Mesenteric fat pad (tissue), 1 donor: ENCODE results near the gene HOXB4. TPM values are rescaled to one million over a fixed set of nuclear protein-coding genes. Genes with fewer than 3 reads are reported as not detected.

ENCODE experiments used
- DNase-seq: peaks from one replicate; pipeline ENCODE4 v3.0.0-alpha.2; 2020; ENCODE audit warnings: low spot score
- total RNA-seq: library from RNA; stranded (reverse); fragmentation: NEBNext Ultra II Directional; extraction: Animal tissue kit (Norgen Biotek cat#: 25700); gene quantifications from one replicate; pipeline ENCODE4 v1.2.1, GENCODE V29; 2021
- donor health status: DM: yes; HTN: yes; CAD: no.

Gene HOXB4
- total RNA-seq, 1 donor from 2014 or later: 5.7 TPM

- no peak for DNase-seq
Observed at GRCh38 chr17:48575066-48575582, 3.0 kb downstream of the HOXB4 start.

DNA sequence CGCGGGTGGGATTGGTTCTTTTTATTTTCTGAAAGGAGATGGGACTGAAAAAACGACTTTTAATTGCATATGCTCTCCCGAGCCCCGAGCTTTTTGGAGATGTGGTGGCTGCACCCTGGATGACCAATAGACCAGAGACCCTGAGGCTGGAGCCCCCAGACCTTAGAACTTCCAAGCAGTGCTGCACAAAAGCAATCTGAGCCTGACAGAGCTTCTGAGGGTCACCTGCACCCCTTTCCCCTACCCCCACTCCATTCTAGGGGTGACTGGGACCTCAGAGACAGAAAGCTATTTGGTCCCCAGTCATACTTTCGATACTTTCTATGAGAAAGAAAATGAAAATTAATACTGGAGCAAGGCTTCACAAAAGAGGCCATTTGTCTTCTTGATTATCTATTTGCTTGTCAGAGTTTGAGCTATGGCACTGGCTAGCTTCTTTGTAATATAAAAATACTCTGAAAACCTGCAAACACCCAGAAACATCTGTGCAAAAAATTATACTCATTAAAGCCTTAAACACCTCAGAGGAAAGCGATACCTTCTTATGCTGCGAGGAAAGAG, 3.6 kb downstream of the HOXB4 start:
- DNase-seq: no peak

- DNase-seq: no peak
Observed at GRCh38 chr17:48571826-48572417, 6.2 kb downstream of the HOXB4 start.

GRCh38 chr17:48571024-48571818, 6.9 kb downstream of the HOXB4 start:
- DNase-seq: no peak

GRCh38 chr17:48570325-48571023, 7.7 kb downstream of the HOXB4 start:
- no peak for DNase-seq

DNA sequence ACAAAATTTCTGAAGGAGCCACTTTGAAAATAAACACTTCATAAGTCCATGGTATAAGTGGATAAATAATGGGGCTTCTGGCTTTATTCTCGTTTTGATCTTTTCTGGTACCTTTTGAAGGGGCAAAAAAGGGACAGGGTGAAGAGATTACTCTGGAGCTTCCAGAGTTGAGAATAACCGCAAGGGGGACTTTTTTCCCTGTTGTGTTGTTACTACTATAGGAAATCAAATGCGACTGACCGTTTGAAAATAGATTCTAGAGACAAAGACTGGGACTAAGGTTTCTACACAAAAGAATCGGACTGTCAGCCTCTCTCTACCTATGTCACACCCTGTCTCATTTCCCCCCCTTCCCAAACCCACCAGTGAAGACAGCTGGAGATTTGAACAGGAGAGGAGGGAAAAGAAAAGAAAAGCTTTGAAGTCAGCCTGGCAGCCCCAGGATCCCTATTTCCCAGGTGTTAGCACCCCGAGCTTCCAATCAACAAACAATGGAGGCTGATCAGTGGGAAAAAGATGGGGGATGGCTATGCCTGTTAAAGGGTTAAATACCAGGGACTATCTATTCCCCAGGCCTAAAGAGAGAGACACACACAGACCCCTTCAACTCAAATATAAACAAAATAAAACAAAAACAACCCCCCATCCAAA, 8.4 kb downstream of the HOXB4 start:
- DNase-seq: no peak

DNA sequence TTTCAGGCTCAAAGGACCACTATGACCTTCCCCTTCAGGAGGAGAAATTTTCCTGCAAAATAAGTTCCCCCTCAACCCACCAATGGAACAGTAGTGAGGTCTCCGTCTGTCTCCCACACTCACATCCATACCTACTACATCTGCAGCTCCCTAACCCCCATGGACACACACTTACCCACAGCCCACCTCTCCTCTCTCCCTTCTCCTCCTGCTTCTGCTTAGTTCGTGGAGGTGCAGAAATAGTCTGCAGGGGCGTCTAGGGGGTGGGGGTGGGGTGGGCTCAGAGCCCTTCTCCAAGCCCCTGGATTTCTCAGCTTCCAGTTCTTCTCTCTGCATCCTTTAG, 8.9 kb downstream of the HOXB4 start:
- no peak for DNase-seq

GRCh38 chr17:48568499-48569239, 9.5 kb downstream of the HOXB4 start:
- no peak for DNase-seq

- no peak for DNase-seq
Observed at GRCh38 chr17:48567646-48568354, 10.3 kb downstream of the HOXB4 start.

- DNase-seq: no peak
Observed at GRCh38 chr17:48567209-48567608, 10.9 kb downstream of the HOXB4 start.

- no peak for DNase-seq
Observed at GRCh38 chr17:48566717-48567116, 11.4 kb downstream of the HOXB4 start.

DNA sequence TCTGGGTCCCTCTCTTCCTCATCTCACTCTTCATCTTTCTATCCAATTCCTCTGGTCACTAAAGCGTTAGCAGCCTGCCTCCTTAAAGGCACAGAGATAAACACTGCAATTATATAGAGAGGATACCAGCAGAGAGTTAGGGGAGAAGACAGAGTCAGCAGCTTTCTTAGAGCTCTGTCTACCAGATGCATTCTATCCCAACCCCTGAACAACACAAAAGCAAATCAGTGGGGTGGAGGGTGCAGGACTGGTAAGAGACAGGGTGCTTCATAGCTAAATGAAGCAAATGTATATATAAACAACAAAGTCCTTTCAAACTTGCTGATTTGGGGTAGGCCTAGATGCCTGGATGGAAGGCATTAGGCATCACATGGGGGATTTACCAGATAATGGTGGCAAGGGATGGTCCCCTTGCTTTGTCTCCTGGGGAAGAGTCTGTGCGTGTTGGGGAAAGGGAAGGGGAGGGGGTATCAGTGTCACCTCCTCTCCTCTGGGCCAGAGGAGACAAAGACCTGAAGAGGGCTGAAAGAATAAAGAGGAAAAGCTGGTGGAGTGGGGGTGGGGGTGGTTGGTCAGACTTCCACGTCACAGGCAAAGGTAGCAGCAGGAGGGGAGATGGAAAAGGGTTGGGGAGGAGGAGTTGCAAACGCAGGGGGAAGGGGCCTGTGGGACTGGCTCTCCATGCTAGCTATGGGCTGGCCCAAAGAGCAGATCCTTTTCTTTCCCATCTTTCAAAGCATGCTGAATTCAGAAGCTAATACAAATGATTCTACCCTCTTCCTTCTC, 12.0 kb downstream of the HOXB4 start:
- no peak for DNase-seq

DNA sequence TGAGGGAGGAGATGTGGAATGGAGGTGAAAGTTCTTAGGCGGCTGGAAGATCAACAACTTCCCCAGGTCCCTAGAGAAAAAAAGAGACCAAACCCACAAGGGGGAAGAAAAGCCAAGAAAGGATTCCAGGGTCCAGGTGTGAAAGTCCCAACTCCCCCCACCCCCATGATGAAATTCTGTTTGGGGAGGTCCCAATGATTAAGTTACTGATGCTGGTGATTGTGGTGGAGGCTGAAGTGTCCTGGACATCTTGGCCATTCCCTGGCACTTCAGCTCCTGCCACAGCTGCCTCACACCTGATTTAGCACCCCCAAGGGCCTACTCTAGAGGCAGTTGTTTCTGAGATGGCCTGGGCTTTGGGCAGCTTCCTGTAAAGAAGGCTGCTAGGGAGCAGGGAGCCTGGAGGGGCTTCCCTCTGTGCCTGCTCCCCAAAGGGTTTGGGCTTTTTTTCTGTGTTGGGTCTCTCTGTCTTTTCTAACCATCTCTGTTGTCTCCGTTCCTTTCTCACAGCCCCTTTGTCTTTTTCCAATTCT, 13.1 kb downstream of the HOXB4 start:
- DNase-seq: no peak

DNA sequence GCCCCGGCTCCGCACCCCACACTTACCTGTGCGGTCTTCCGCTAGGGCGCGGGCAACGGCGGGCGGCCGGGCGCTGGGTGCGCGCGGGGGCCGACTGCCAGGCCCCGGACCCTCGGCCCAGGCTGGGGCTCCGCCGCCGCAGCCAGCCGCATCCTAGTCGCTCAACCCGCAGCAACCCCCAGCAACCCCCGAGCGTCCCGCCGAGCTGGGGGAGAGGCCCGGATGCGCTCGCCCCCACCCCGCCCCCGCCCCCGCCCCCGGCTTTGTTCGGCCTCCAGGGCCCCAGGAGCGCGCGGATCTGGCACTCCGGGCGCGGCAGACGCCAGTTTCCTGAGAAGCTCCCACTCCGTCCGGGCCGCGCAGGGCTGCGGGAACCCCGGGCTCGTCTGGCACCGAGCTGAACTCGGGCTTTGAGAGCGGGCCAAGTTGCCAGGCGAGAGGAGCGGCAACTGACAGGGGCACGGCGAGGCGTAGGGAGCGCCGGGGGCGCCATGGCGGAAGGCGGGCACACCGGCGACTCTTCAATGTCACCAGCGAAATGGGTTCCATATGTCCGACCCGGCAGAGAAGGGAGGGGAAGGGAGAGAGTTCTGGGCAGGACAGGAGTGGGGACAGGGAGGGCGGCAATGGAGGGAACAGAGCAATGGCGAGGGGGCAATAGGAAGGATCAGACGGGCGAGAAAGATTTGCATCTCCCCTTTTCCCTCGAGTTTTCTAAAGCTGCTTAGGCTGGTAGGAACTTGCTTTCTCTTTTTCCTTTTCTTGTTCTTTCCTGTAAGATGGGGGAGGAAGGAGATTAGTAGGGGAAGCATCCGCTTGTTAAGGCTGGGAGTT, 13.7 kb downstream of the HOXB4 start:
- no peak for DNase-seq

GRCh38 chr17:48563867-48564187, 14.3 kb downstream of the HOXB4 start:
- no peak for DNase-seq

GRCh38 chr17:48563385-48563838, 14.7 kb downstream of the HOXB4 start:
- no peak for DNase-seq

DNA sequence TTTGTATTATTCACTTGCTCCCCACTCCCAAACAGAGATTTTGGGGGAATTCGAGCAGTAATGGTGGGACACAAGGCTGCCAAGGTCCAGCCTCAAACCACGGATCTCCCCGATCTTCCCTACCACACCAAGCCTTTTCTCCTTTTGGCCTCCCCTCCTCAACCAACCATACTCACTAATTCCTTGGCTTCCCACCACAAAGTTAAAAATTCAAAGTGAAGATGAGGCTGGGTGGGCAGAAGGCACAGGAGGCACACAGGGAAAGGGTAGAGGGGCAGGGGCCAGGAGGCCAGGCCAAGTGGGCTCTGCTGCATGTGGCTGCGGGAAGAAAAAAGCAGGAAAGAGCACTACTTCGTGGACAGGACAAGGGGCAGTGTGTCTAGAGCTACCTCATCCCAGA, 15.2 kb downstream of the HOXB4 start:
- DNase-seq: no peak
